HCT116 (cell line): ENCODE data around the gene BEX3. TPM values are rescaled to one million over a fixed set of nuclear protein-coding genes. Genes with fewer than 3 reads are reported as not detected.
"Not testable (repeated sequence)": the region's sequence is repeated elsewhere in the genome, so short reads cannot be mapped to it uniquely, and the experiment has no call there.

Source experiments
- ATAC-seq: fragments of 200-7000 bp; cut with Tn5 transposase; 2 replicates; pipeline ENCODE4 v1.9.1; 2020; ENCODE audit warnings: mild to moderate bottlenecking, moderate library complexity
- BruUV-seq: library from RNA; stranded (reverse); fragments of 400-500 nt; replicated peaks from 2 replicates; lab custom pipeline; 2021; lab: Mats Ljungman, UMichigan
- CTCF ChIA-PET: fragments of 300-600 bp; sonication (Branson Sonifier 250); formaldehyde crosslinking; loops from one replicate; lab custom pipeline; 2021; ENCODE audit warnings: antibody characterized with exemption; lab: Charles Lee
- POLR2A ChIA-PET: fragments of 300-600, 350-600 bp; sonication (Branson Sonifier 250); formaldehyde crosslinking; loops from one replicate; lab custom pipeline; 2021; ENCODE audit warnings: antibody characterized with exemption; lab: Charles Lee
- RAD21 ChIA-PET, 2 experiments: fragments of 300-600 bp; sonication (Branson Sonifier 250); formaldehyde crosslinking; loops; one replicate each; lab custom pipeline; 2023; ENCODE audit warnings: low total read pairs in 2 of 2; ENCODE audit not compliant: uncharacterized antibody in 2 of 2, unreplicated experiment in 2 of 2, low non-redundant PET in 1 of 2; lab: Charles Lee
- DNase-seq: peaks from one replicate; pipeline ENCODE4 v3.0.0-alpha.2; 2010; ENCODE audit warnings: low read depth, low spot score
- H2AFZ ChIP-seq: fragments of 200-600 bp; shearing (Covaris generic), sonication (generic); 2 replicates; pipeline ENCODE4 v1.6.1; 2017; ENCODE audit warnings: low read depth, mixed run types, mixed read lengths, antibody characterized with exemption, low read length; ENCODE audit not compliant: poor library complexity, severe bottlenecking
- H3K27ac ChIP-seq: 2 replicates; pipeline ENCODE4 v1.5.1; 2012; ENCODE audit warnings: low read depth, low read length
- H3K27me3 ChIP-seq: fragments of 200-600 bp; sonication (generic); 2 replicates; pipeline ENCODE4 v1.6.1; 2016; ENCODE audit warnings: mixed run types, low read length, mixed read lengths; ENCODE audit not compliant: insufficient read depth
- H3K36me3 ChIP-seq, 2 experiments: fragments of 200-500 bp in 1 of 2; fragments of 200-600 bp in 1 of 2; sonication (Bioruptor generic) in 1 of 2; sonication (generic) in 1 of 2; 2 replicates each; pipeline versions ENCODE4 v1.5.1 to v1.6.1; 2014 to 2016; ENCODE audit warnings: low read length in 2 of 2, inconsistent platforms in 1 of 2, mixed read lengths in 1 of 2, mixed run types in 1 of 2; ENCODE audit not compliant: insufficient read depth in 2 of 2, control insufficient read depth in 1 of 2
- H3K4me1 ChIP-seq, 2 experiments: fragments of 200-600 bp in 1 of 2; sonication (generic) in 1 of 2; 2 replicates each; pipeline versions ENCODE4 v1.5.1 to v1.6.1; 2012 to 2017; ENCODE audit warnings: low read length in 2 of 2, inconsistent platforms in 1 of 2, mild to moderate bottlenecking in 1 of 2, mixed read lengths in 1 of 2, mixed run types in 1 of 2, moderate library complexity in 1 of 2; ENCODE audit not compliant: insufficient read depth in 2 of 2, control insufficient read depth in 1 of 2
- H3K4me2 ChIP-seq: fragments of 200-600 bp; sonication (generic); 2 replicates; pipeline ENCODE4 v1.6.1; 2017; ENCODE audit warnings: mixed run types, low read length, mixed read lengths
- H3K4me3 ChIP-seq, 2 experiments: fragments of 200-600 bp in 1 of 2; sonication (generic) in 1 of 2; replicated peaks in 1 of 2; 2 replicates each; pipeline ENCODE4 v1.5.1; 2011 to 2016; ENCODE audit warnings: low read length in 2 of 2, control low read depth in 1 of 2, low read depth in 1 of 2, mild to moderate bottlenecking in 1 of 2, mixed read lengths in 1 of 2, mixed run types in 1 of 2
- H3K79me2 ChIP-seq: fragments of 200-600 bp; sonication (generic); 2 replicates; pipeline ENCODE4 v1.6.1; 2017; ENCODE audit warnings: mild to moderate bottlenecking, mixed run types, low read length, moderate library complexity, mixed read lengths; ENCODE audit not compliant: insufficient read depth
- H3K9ac ChIP-seq: fragments of 200-600 bp; sonication (generic); 2 replicates; pipeline ENCODE4 v1.6.1; 2016; ENCODE audit warnings: low read length, mixed read lengths
- H3K9me2 ChIP-seq: fragments of 200-600 bp; sonication (generic), shearing (Covaris generic); 2 replicates; pipeline ENCODE4 v1.6.1; 2017; ENCODE audit warnings: mixed run types, mild to moderate bottlenecking, moderate library complexity; ENCODE audit not compliant: insufficient read depth
- H3K9me3 ChIP-seq, 2 experiments: fragments of 200-500 bp in 1 of 2; fragments of 200-600 bp in 1 of 2; sonication (Bioruptor generic) in 1 of 2; sonication (generic) in 1 of 2; 2 replicates each; pipeline ENCODE4 v1.6.1; 2014 to 2017; ENCODE audit warnings: low read length in 2 of 2, mixed read lengths in 2 of 2, inconsistent platforms in 1 of 2, low read depth in 1 of 2, mild to moderate bottlenecking in 1 of 2, mixed run types in 1 of 2, moderate library complexity in 1 of 2; ENCODE audit not compliant: control insufficient read depth in 1 of 2, insufficient read depth in 1 of 2
- H4K20me1 ChIP-seq: fragments of 200-600 bp; sonication (generic), shearing (Covaris generic); 2 replicates; pipeline ENCODE4 v1.6.1; 2017; ENCODE audit warnings: mixed run types, mild to moderate bottlenecking, moderate library complexity; ENCODE audit not compliant: insufficient read depth
- CBX3 ChIP-seq: IDR thresholded peaks from 2 replicates; pipeline ENCODE4 v1.6.1; 2012; ENCODE audit warnings: low read depth
- EGR1 ChIP-seq: IDR thresholded peaks from 2 replicates; pipeline ENCODE4 v1.6.1; 2012; ENCODE audit warnings: low read depth
- ELF1 ChIP-seq: IDR thresholded peaks from 2 replicates; pipeline ENCODE4 v1.6.1; 2012; ENCODE audit warnings: low read depth, borderline replicate concordance
- EZH2 ChIP-seq: fragments of 200-600 bp; sonication (generic); IDR thresholded peaks from 2 replicates; pipeline ENCODE4 v1.6.1; 2017; ENCODE audit warnings: antibody characterized with exemption, mixed run types
- FOSL1 ChIP-seq: IDR thresholded peaks from 2 replicates; pipeline ENCODE4 v1.6.1; 2012; ENCODE audit warnings: low read depth
- MAX ChIP-seq: IDR thresholded peaks from 2 replicates; pipeline ENCODE4 v1.6.1; 2012
- POLR2A ChIP-seq: IDR thresholded peaks from 2 replicates; pipeline ENCODE4 v1.7.0; 2011; ENCODE audit warnings: borderline replicate concordance; ENCODE audit not compliant: insufficient read depth, insufficient read length; ENCODE audit errors: extremely low read depth
- RAD21 ChIP-seq: IDR thresholded peaks from 2 replicates; pipeline ENCODE4 v1.6.1; 2012; ENCODE audit warnings: low read depth, mild to moderate bottlenecking
- SP1 ChIP-seq: IDR thresholded peaks from 2 replicates; pipeline ENCODE4 v1.6.1; 2012; ENCODE audit warnings: low read depth
- SRF ChIP-seq: IDR thresholded peaks from 2 replicates; pipeline ENCODE4 v1.6.1; 2012; ENCODE audit warnings: low read depth
- TCF7L2 ChIP-seq: IDR thresholded peaks from 2 replicates; pipeline ENCODE4 v1.7.0; 2011; ENCODE audit warnings: borderline replicate concordance, inconsistent platforms; ENCODE audit not compliant: insufficient read depth, insufficient read length; ENCODE audit errors: extremely low read depth
- YY1 ChIP-seq: IDR thresholded peaks from 2 replicates; pipeline ENCODE4 v1.6.1; 2011; ENCODE audit warnings: low read length, low read depth, moderate library complexity, mild to moderate bottlenecking; ENCODE audit not compliant: insufficient replicate concordance; ENCODE audit errors: extremely low read depth
- ZBTB33 ChIP-seq: IDR thresholded peaks from 2 replicates; pipeline ENCODE4 v1.6.1; 2011; ENCODE audit warnings: mild to moderate bottlenecking, low read length, moderate library complexity; ENCODE audit not compliant: insufficient replicate concordance; ENCODE audit errors: extremely low read depth
- ZFX ChIP-seq: fragments of 450-650 bp; IDR thresholded peaks from 2 replicates; pipeline ENCODE4 v1.6.1; 2017
- ZNF274 ChIP-seq: fragments of 200-500 bp; sonication (Bioruptor generic); IDR thresholded peaks from 2 replicates; pipeline ENCODE4 v1.6.1; 2014; ENCODE audit warnings: mild to moderate bottlenecking, low read depth, low read length, inconsistent platforms
- intact Hi-C: fragments of 100-400 bp; cut with micrococcal nuclease; formaldehyde crosslinking; loops from 2 replicates; pipeline ENCODE4 v1.10.0; 2022
- total RNA-seq: library from RNA; stranded (reverse); gene quantifications from one replicate; pipeline ENCODE4 v1.2.1, GENCODE V29; 2021; ENCODE audit not compliant: unreplicated experiment
- TF ChIP-seq, protein P1 (sequence below): IDR thresholded peaks from 2 replicates; pipeline ENCODE4 v1.6.1; 2012

Gene BEX3
- total RNA-seq, 1 experiment from 2014 or later = 86.2 TPM

- H3K27ac ChIP-seq = no peak overlapping the region
- ATAC-seq (no peak), DNase-seq (no peak)
- no peak overlapping the region for H3K9ac ChIP-seq
- no peaks in the 10 kb centered on the region for H3K79me2 ChIP-seq
- no peaks in the 10 kb centered on the region for H3K9me2 ChIP-seq
- H3K4me1 ChIP-seq = peaks cover 3 to 12% of the 10 kb centered on the region in 2 experiments; a peak in 3 of 4 replicates
- H4K20me1 ChIP-seq = no peaks in the 10 kb centered on the region
- intact Hi-C loops = no loop called here
- no peak overlapping the region for H2AFZ ChIP-seq
- ChIA-PET POLR2A (no interaction called here), RAD21 (no interaction called here), CTCF (no interaction called here)
- no peaks in the 10 kb centered on the region; a peak in 1 of 4 replicates for H3K36me3 ChIP-seq
- no peak for TF ChIP-seq SRF
- no peak for TF ChIP-seq RAD21
- no peak for TF ChIP-seq ZFX
- no peak for TF ChIP-seq FOSL1
- no peak for TF ChIP-seq ZNF274
- no peak for TF ChIP-seq EZH2
- no peak for TF ChIP-seq MAX
- TF ChIP-seq ZBTB33 = no peak
- TF ChIP-seq TCF7L2 = no peak
- TF ChIP-seq EGR1 = no peak
- TF ChIP-seq ELF1 = no peak
- TF ChIP-seq, protein P1, sequence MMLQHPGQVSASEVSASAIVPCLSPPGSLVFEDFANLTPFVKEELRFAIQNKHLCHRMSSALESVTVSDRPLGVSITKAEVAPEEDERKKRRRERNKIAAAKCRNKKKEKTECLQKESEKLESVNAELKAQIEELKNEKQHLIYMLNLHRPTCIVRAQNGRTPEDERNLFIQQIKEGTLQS = no peak
- no peak for TF ChIP-seq POLR2A
- TF ChIP-seq SP1 = no peak
- TF ChIP-seq CBX3 = no peak
- no peak for TF ChIP-seq YY1
- no peak overlapping the region for H3K4me3 ChIP-seq
- no peak overlapping the region for H3K4me2 ChIP-seq
- H3K27me3 ChIP-seq = no peaks in the 10 kb centered on the region
- BruUV-seq = no TSS peak
- no peaks in the 10 kb centered on the region for H3K9me3 ChIP-seq
Observed at GRCh38 chrX:103407776-103408175, 31.4 kb downstream of the BEX3 start.

- intact Hi-C loops, H3K36me3 ChIP-seq, POLR2A ChIA-PET, H2AFZ ChIP-seq, H3K9me3 ChIP-seq, H4K20me1 ChIP-seq, CTCF ChIA-PET, H3K4me1 ChIP-seq, ATAC-seq, H3K9ac ChIP-seq, DNase-seq, H3K27me3 ChIP-seq, BruUV-seq, RAD21 ChIA-PET, H3K27ac ChIP-seq, H3K4me2 ChIP-seq, H3K4me3 ChIP-seq, H3K79me2 ChIP-seq, H3K9me2 ChIP-seq: not testable (repeated sequence)
Observed at GRCh38 chrX:103411721-103412120, 35.4 kb downstream of the BEX3 start.
